ENCODE results near the gene KCNQ5.

DNA sequence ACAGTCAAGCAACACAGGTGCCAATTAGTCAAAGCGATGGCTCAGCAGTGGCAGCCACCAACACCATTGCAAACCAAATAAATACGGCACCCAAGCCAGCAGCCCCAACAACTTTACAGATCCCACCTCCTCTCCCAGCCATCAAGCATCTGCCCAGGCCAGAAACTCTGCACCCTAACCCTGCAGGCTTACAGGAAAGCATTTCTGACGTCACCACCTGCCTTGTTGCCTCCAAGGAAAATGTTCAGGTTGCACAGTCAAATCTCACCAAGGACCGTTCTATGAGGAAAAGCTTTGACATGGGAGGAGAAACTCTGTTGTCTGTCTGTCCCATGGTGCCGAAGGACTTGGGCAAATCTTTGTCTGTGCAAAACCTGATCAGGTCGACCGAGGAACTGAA lies 572.9 kb downstream of the KCNQ5 start:
- no peak for TF ChIP-seq CTCF (conservative IDR thresholded peaks at IDR 0.05 in 1 of 2, IDR thresholded peaks at IDR 0.05 in 1 of 2; ENCODE audit: low read depth in 1 of 2, low read length in 2 of 2)
- TF ChIP-seq EZH2 (IDR thresholded peaks at IDR 0.05; ENCODE audit: low read length, missing control alignments), result no peak
